SK-N-SH (cell line): ENCODE data around the gene CISD1. TPM values are rescaled to one million over a fixed set of nuclear protein-coding genes. Genes with fewer than 3 reads are reported as not detected.

Experiments used
- CTCF ChIA-PET: fragments of 300-600, 350-600 bp; formaldehyde crosslinking; extraction: SDS; loops from one replicate; lab custom pipeline; 2021; lab: Yijun Ruan, JAX
- POLR2A ChIA-PET: fragments of 350-600 bp; sonication (Branson Sonifier 250); formaldehyde crosslinking; extraction: SDS; loops from one replicate; lab custom pipeline; 2020; ENCODE audit warnings: antibody characterized with exemption, inconsistent platforms; lab: Yijun Ruan, JAX
- DNase-seq: peaks from one replicate; pipeline ENCODE4 v3.0.0; 2012
- H2AFZ ChIP-seq: fragments of 200-600 bp; sonication (generic); 2 replicates; pipeline ENCODE4 v1.8.1; 2016; ENCODE audit warnings: antibody characterized with exemption, mild to moderate bottlenecking, low read depth
- H3F3A ChIP-seq: fragments of 200-600 bp; sonication (generic); replicated peaks from 2 replicates; pipeline ENCODE3; 2016; ENCODE audit warnings: antibody characterized with exemption, mild to moderate bottlenecking; ENCODE audit not compliant: insufficient read depth
- H3K27ac ChIP-seq, 2 experiments: fragments of 200-500 bp in 1 of 2; fragments of 200-600 bp in 1 of 2; sonication (Bioruptor generic) in 1 of 2; sonication (generic), shearing (Covaris generic) in 1 of 2; 2 replicates each; pipeline versions ENCODE4 v1.5.1 to v1.6.1; 2014 to 2016; ENCODE audit warnings: low read depth in 2 of 2, inconsistent platforms in 1 of 2, low read length in 1 of 2, mild to moderate bottlenecking in 1 of 2, mixed read lengths in 1 of 2
- H3K27me3 ChIP-seq: fragments of 200-600 bp; sonication (generic), shearing (Covaris generic); 2 replicates; pipeline ENCODE4 v1.6.1; 2016; ENCODE audit warnings: mixed run types; ENCODE audit not compliant: insufficient read depth
- H3K36me3 ChIP-seq, 2 experiments: fragments of 200-500 bp in 1 of 2; fragments of 200-600 bp in 1 of 2; sonication (Bioruptor generic) in 1 of 2; sonication (generic) in 1 of 2; replicated peaks in 1 of 2; 2 replicates each; pipeline versions ENCODE3 to v1.5.1; 2014 to 2016; ENCODE audit warnings: low read length in 1 of 2, mild to moderate bottlenecking in 1 of 2; ENCODE audit not compliant: insufficient read depth in 2 of 2, control insufficient read depth in 1 of 2
- H3K4me1 ChIP-seq, 2 experiments: fragments of 200-500 bp in 1 of 2; fragments of 200-600 bp in 1 of 2; sonication (Bioruptor generic) in 1 of 2; sonication (generic), shearing (Covaris generic) in 1 of 2; 2 replicates each; pipeline versions ENCODE4 v1.5.1 to v1.6.1; 2014 to 2016; ENCODE audit warnings: low read depth in 1 of 2, low read length in 1 of 2, mixed run types in 1 of 2; ENCODE audit not compliant: insufficient read depth in 2 of 2, control insufficient read depth in 1 of 2
- H3K4me2 ChIP-seq: fragments of 200-600 bp; sonication (generic), shearing (Covaris generic); 2 replicates; pipeline ENCODE4 v1.6.1; 2017; ENCODE audit warnings: mixed run types
- H3K4me3 ChIP-seq, 2 experiments: fragments of 200-500 bp in 1 of 2; fragments of 200-600 bp in 1 of 2; sonication (Bioruptor generic) in 1 of 2; sonication (generic), shearing (Covaris generic) in 1 of 2; 2 replicates each; pipeline versions ENCODE4 v1.5.1 to v1.8.1; 2014 to 2016; ENCODE audit warnings: low read depth in 2 of 2, inconsistent platforms in 1 of 2, low read length in 1 of 2, mild to moderate bottlenecking in 1 of 2, mixed read lengths in 1 of 2, moderate library complexity in 1 of 2
- H3K79me2 ChIP-seq: fragments of 200-600 bp; sonication (generic); 2 replicates; pipeline ENCODE4 v1.8.1; 2017; ENCODE audit warnings: mild to moderate bottlenecking; ENCODE audit not compliant: insufficient read depth
- H3K9ac ChIP-seq: fragments of 200-600 bp; sonication (generic); 2 replicates; pipeline ENCODE4 v1.6.1; 2017; ENCODE audit warnings: mixed run types
- H3K9me2 ChIP-seq: fragments of 200-600 bp; sonication (generic); 2 replicates; pipeline ENCODE4 v1.6.1; 2017; ENCODE audit warnings: mixed run types
- H3K9me3 ChIP-seq: fragments of 200-600 bp; sonication (generic); 2 replicates; pipeline ENCODE4 v1.6.1; 2017; ENCODE audit warnings: mixed run types, mild to moderate bottlenecking, moderate library complexity
- H4K20me1 ChIP-seq: fragments of 200-600 bp; sonication (generic); 2 replicates; pipeline ENCODE4 v1.6.1; 2017; ENCODE audit warnings: mild to moderate bottlenecking, mixed run types; ENCODE audit not compliant: insufficient read depth
- ELF1 ChIP-seq: IDR thresholded peaks from 2 replicates; pipeline ENCODE4 v1.4.0; 2012
- EZH2phosphoT487 ChIP-seq: fragments of 200-600 bp; sonication (generic); IDR thresholded peaks from 2 replicates; pipeline ENCODE4 v1.6.1; 2017; ENCODE audit warnings: low read depth, mixed run types, mild to moderate bottlenecking, antibody characterized with exemption, moderate library complexity, borderline replicate concordance
- GATA2 ChIP-seq: sonication (generic); formaldehyde crosslinking; IDR thresholded peaks from 2 replicates; pipeline ENCODE4 v1.5.0; 2020; ENCODE audit warnings: mild to moderate bottlenecking, missing genetic modification reagents
- JUND ChIP-seq: IDR thresholded peaks from 2 replicates; pipeline ENCODE4 v1.4.0; 2012
- MXI1 ChIP-seq: IDR thresholded peaks from 2 replicates; pipeline ENCODE4 v1.6.1; 2012; ENCODE audit warnings: mild to moderate bottlenecking, low read depth, low read length, improper control_type of control experiment
- NFIC ChIP-seq: IDR thresholded peaks from 2 replicates; pipeline ENCODE4 v1.4.0; 2012; ENCODE audit warnings: borderline replicate concordance
- NRF1 ChIP-seq: IDR thresholded peaks from 2 replicates; pipeline ENCODE4 v1.6.1; 2012; ENCODE audit warnings: low read depth, mild to moderate bottlenecking, low read length
- POLR2AphosphoS5 ChIP-seq: IDR thresholded peaks from 2 replicates; pipeline ENCODE4 v1.6.1; 2012; ENCODE audit warnings: low read depth, low read length
- RAD21 ChIP-seq: IDR thresholded peaks from 2 replicates; pipeline ENCODE4 v1.6.1; 2012; ENCODE audit warnings: mild to moderate bottlenecking, low read length
- SIN3A ChIP-seq: IDR thresholded peaks from 2 replicates; pipeline ENCODE4 v1.6.1; 2012; ENCODE audit warnings: low read depth, mild to moderate bottlenecking, low read length, moderate library complexity, borderline replicate concordance
- TCF12 ChIP-seq: IDR thresholded peaks from 2 replicates; pipeline ENCODE4 v1.4.0; 2012
- TEAD4 ChIP-seq: IDR thresholded peaks from 2 replicates; pipeline ENCODE4 v1.4.0; 2012; ENCODE audit warnings: mild to moderate bottlenecking, borderline replicate concordance; ENCODE audit not compliant: insufficient read depth
- WGBS: methylation state at CpG from one replicate; pipeline ENCODE4 v1.1.6; 2017; ENCODE audit warnings: low lambda C conversion rate; 5-methylcytosine and 5-hydroxymethylcytosine counted together
- polyA plus RNA-seq, 3 experiments: library from polyadenylated mRNA; depleted of rRNA; stranded (reverse); fragments of >200 nt; gene quantifications; 2 replicates each; pipeline ENCODE4 v1.2.3, GENCODE V29; 2012
- TF ChIP-seq, protein P1 (sequence below): fragments of 150-350 bp; IDR thresholded peaks from 2 replicates; pipeline ENCODE4 v1.6.1; 2017; ENCODE audit warnings: antibody characterized with exemption, low read length, low read depth, borderline replicate concordance
- TF ChIP-seq, protein P2 (sequence below): IDR thresholded peaks from 2 replicates; pipeline ENCODE4; 2012
- TF ChIP-seq, protein P3 (sequence below): fragments of 150-350 bp; IDR thresholded peaks from 2 replicates; pipeline ENCODE4 v1.6.1; 2016; ENCODE audit warnings: mild to moderate bottlenecking, low read depth, low read length
- TF ChIP-seq, protein P4 (sequence below): IDR thresholded peaks from 2 replicates; pipeline ENCODE4 v1.4.0; 2012; ENCODE audit warnings: low read depth, borderline replicate concordance
- TF ChIP-seq, protein P5 (sequence below): IDR thresholded peaks from 2 replicates; pipeline ENCODE4 v1.6.1; 2012; ENCODE audit warnings: mild to moderate bottlenecking, low read depth, low read length, moderate library complexity
- TF ChIP-seq, protein P6 (sequence below): IDR thresholded peaks from 2 replicates; pipeline ENCODE4 v1.4.0; 2012; ENCODE audit warnings: low read depth
- TF ChIP-seq, protein P7 (sequence below): IDR thresholded peaks from 2 replicates; pipeline ENCODE4 v1.4.0; 2012; ENCODE audit warnings: low read depth, borderline replicate concordance

Gene CISD1
- polyA plus RNA-seq, 1 of the 3 experiments (the other 2 are of a cell fraction) = 34.1 TPM

DNA sequence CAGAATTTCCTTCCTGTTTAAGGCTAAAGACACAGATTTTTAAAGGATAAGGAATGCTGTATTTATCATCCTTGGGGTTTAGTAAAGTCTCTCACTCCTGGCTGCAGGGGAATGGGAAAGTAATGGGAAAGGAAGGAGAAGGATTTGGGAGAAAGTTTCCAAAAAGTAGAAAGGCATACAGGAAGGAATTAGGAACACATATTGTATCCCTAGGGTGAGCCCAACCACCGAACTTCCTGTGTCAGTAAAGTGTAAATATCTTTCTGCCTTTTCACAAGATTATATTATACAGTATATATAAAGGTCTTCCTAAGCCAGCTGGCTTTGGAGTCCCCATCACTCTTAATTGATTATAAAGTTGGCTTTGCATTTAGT lies 53.9 kb downstream of the CISD1 start:
- TF ChIP-seq, protein P1, sequence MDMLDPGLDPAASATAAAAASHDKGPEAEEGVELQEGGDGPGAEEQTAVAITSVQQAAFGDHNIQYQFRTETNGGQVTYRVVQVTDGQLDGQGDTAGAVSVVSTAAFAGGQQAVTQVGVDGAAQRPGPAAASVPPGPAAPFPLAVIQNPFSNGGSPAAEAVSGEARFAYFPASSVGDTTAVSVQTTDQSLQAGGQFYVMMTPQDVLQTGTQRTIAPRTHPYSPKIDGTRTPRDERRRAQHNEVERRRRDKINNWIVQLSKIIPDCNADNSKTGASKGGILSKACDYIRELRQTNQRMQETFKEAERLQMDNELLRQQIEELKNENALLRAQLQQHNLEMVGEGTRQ = no peak
- TF ChIP-seq, protein P2, sequence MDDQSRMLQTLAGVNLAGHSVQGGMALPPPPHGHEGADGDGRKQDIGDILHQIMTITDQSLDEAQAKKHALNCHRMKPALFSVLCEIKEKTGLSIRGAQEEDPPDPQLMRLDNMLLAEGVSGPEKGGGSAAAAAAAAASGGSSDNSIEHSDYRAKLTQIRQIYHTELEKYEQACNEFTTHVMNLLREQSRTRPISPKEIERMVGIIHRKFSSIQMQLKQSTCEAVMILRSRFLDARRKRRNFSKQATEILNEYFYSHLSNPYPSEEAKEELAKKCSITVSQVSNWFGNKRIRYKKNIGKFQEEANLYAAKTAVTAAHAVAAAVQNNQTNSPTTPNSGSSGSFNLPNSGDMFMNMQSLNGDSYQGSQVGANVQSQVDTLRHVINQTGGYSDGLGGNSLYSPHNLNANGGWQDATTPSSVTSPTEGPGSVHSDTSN = no peak
- TF ChIP-seq, protein P3, sequence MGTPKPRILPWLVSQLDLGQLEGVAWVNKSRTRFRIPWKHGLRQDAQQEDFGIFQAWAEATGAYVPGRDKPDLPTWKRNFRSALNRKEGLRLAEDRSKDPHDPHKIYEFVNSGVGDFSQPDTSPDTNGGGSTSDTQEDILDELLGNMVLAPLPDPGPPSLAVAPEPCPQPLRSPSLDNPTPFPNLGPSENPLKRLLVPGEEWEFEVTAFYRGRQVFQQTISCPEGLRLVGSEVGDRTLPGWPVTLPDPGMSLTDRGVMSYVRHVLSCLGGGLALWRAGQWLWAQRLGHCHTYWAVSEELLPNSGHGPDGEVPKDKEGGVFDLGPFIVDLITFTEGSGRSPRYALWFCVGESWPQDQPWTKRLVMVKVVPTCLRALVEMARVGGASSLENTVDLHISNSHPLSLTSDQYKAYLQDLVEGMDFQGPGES = no peak
- TF ChIP-seq ELF1 = no peak
- TF ChIP-seq, protein P4, sequence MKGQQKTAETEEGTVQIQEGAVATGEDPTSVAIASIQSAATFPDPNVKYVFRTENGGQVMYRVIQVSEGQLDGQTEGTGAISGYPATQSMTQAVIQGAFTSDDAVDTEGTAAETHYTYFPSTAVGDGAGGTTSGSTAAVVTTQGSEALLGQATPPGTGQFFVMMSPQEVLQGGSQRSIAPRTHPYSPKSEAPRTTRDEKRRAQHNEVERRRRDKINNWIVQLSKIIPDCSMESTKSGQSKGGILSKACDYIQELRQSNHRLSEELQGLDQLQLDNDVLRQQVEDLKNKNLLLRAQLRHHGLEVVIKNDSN = no peak
- no peak for TF ChIP-seq RAD21
- no peak for TF ChIP-seq EZH2phosphoT487
- TF ChIP-seq, protein P5, sequence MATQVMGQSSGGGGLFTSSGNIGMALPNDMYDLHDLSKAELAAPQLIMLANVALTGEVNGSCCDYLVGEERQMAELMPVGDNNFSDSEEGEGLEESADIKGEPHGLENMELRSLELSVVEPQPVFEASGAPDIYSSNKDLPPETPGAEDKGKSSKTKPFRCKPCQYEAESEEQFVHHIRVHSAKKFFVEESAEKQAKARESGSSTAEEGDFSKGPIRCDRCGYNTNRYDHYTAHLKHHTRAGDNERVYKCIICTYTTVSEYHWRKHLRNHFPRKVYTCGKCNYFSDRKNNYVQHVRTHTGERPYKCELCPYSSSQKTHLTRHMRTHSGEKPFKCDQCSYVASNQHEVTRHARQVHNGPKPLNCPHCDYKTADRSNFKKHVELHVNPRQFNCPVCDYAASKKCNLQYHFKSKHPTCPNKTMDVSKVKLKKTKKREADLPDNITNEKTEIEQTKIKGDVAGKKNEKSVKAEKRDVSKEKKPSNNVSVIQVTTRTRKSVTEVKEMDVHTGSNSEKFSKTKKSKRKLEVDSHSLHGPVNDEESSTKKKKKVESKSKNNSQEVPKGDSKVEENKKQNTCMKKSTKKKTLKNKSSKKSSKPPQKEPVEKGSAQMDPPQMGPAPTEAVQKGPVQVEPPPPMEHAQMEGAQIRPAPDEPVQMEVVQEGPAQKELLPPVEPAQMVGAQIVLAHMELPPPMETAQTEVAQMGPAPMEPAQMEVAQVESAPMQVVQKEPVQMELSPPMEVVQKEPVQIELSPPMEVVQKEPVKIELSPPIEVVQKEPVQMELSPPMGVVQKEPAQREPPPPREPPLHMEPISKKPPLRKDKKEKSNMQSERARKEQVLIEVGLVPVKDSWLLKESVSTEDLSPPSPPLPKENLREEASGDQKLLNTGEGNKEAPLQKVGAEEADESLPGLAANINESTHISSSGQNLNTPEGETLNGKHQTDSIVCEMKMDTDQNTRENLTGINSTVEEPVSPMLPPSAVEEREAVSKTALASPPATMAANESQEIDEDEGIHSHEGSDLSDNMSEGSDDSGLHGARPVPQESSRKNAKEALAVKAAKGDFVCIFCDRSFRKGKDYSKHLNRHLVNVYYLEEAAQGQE = no peak
- TF ChIP-seq, protein P6, sequence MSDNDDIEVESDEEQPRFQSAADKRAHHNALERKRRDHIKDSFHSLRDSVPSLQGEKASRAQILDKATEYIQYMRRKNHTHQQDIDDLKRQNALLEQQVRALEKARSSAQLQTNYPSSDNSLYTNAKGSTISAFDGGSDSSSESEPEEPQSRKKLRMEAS = no peak
- TF ChIP-seq GATA2 = no peak
- no peak for TF ChIP-seq TCF12
- TF ChIP-seq NFIC = no peak
- TF ChIP-seq, protein P7, sequence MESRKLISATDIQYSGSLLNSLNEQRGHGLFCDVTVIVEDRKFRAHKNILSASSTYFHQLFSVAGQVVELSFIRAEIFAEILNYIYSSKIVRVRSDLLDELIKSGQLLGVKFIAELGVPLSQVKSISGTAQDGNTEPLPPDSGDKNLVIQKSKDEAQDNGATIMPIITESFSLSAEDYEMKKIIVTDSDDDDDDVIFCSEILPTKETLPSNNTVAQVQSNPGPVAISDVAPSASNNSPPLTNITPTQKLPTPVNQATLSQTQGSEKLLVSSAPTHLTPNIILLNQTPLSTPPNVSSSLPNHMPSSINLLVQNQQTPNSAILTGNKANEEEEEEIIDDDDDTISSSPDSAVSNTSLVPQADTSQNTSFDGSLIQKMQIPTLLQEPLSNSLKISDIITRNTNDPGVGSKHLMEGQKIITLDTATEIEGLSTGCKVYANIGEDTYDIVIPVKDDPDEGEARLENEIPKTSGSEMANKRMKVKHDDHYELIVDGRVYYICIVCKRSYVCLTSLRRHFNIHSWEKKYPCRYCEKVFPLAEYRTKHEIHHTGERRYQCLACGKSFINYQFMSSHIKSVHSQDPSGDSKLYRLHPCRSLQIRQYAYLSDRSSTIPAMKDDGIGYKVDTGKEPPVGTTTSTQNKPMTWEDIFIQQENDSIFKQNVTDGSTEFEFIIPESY = no peak
- no peak for TF ChIP-seq MXI1
- TF ChIP-seq NRF1 = no peak
- no peak for TF ChIP-seq POLR2AphosphoS5
- no peak for TF ChIP-seq TEAD4
- TF ChIP-seq JUND = no peak
- TF ChIP-seq SIN3A = no peak
- ChIA-PET CTCF (interaction anchor here (1.6 kb wide), 1 partner anchor 12 kb away, joined by 4 read pairs; the partner anchor contains the start of gene UBE2D1), POLR2A (no interaction called here)
- Histone ChIP-seq H3K27ac (no peak overlapping the region), H3K9me3 (no peaks in the 10 kb centered on the region), H4K20me1 (no peaks in the 10 kb centered on the region), H3K4me1 (no peaks in the 10 kb centered on the region), H3K27me3 (no peaks in the 10 kb centered on the region), H3K4me3 (no peak overlapping the region), H3K9me2 (no peaks in the 10 kb centered on the region), H3F3A (no peaks in the 10 kb centered on the region), H3K79me2 (no peaks in the 10 kb centered on the region), H3K9ac (no peak overlapping the region), H3K36me3 (no peaks in the 10 kb centered on the region), H3K4me2 (no peak overlapping the region), H2AFZ (no peak overlapping the region)
- WGBS = 45% methylated on average over 1 of the region's 1 CpG
- DNase-seq = no peak
